ENCODE data around the gene MAPK7.

MAPK7 gene

DNA sequence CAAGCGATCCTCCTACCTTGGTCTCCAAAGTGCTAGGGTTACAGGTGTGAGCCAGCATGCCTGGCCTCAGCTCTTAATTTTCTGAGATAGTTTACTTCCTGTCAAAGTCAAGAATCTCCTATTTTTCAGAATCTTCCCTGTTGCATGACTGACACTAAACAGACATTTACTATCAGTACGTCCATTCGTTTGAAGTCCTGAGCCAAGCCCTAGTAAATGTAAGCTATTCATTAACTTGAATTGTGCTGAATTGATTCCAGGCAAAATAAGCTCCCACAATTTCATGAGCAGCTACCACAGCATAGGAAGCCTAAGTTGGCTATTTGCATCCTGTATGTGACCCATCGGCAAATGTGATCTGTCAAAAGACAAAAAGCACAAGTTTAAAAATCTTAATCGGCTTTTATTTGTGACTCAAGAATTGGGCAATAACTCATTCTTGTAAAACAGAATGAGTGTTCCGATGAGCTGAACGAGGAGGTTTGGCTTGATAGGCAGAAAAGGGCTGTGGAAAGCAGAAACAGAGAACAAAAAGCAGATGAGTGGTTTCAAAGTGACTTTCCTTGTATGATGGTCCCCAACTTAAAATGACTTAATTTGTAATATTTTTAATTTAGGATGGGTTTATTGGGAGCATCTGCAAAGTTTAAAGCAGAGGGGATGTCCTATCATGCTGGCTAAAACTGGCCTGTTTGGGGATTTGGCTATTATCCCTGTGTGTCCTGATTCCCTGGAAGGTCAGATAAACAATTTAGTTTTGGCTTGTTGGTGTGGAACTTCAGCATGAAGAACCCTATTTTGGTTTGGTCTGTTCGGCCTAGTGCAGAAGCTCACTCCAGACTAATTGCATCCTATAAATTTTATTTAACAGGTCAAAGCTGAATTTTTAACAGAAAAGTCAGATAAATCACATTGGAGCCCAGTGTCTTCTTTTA, 46.9 kb downstream of the MAPK7 start:
- TF ChIP-seq, protein P1, sequence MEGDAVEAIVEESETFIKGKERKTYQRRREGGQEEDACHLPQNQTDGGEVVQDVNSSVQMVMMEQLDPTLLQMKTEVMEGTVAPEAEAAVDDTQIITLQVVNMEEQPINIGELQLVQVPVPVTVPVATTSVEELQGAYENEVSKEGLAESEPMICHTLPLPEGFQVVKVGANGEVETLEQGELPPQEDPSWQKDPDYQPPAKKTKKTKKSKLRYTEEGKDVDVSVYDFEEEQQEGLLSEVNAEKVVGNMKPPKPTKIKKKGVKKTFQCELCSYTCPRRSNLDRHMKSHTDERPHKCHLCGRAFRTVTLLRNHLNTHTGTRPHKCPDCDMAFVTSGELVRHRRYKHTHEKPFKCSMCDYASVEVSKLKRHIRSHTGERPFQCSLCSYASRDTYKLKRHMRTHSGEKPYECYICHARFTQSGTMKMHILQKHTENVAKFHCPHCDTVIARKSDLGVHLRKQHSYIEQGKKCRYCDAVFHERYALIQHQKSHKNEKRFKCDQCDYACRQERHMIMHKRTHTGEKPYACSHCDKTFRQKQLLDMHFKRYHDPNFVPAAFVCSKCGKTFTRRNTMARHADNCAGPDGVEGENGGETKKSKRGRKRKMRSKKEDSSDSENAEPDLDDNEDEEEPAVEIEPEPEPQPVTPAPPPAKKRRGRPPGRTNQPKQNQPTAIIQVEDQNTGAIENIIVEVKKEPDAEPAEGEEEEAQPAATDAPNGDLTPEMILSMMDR (IDR thresholded peaks at IDR 0.05): no peak
- TF ChIP-seq ZFX (IDR thresholded peaks at IDR 0.05; ENCODE audit: borderline replicate concordance): no peak
- no peak overlapping the region for H3K27ac ChIP-seq

DNA sequence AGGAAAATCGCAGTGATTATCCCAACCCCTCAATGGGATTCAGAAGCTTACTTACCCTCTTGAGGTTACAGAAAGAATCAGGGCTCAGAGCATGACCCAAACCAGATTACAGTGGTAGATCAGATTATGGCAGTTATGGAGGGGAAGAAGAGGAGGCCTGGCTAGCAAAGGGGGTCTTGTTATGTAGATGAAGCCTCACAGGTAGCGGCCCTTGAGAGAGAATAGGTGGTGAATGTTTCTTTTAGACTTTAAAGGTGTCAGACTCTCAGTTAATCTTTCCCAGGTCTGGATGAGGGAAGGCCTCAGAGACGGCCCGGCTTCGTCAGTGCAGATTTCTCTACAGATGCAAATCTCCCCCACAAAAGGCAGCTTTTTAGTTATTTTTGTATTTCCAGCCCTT, 48.3 kb downstream of the MAPK7 start:
- TF ChIP-seq ZFX (IDR thresholded peaks at IDR 0.05; ENCODE audit: borderline replicate concordance): no peak
- TF ChIP-seq, protein P1 (IDR thresholded peaks at IDR 0.05): no peak
- H3K27ac ChIP-seq: no peak overlapping the region

DNA sequence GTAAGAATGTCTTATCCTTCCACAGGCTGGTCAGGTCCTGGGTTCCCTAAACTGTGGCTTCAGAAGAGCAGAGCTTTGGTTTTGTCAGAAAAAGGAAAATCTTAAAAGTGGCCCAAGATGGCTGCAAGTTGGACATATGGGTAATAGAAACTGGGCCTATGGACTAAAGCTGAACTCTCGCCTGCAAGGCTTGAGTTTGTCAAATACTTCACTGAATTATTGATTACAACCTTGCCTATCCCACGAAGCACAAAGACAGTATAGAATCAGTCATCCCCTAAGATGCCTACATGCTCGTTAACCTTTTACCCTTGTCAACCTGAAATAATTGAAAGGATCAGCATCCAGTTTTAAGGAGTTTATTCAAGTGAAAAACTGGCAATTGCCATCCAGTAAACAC, 53.4 kb downstream of the MAPK7 start:
- TF ChIP-seq, protein P1 (IDR thresholded peaks at IDR 0.05): no peak
- TF ChIP-seq ZFX (IDR thresholded peaks at IDR 0.05; ENCODE audit: borderline replicate concordance): no peak
- H3K27ac ChIP-seq: no peak overlapping the region
